Astrocyte (in vitro differentiated cells and primary cell): Measurements from ENCODE around the gene KRTAP2-2.

Experiments used
- EZH2 ChIP-seq: IDR thresholded peaks from 2 replicates; pipeline ENCODE4 v1.6.1; 2012; ENCODE audit warnings: mild to moderate bottlenecking, low read length, inconsistent platforms; ENCODE audit not compliant: insufficient read depth
- TF ChIP-seq, protein P1 (sequence below): IDR thresholded peaks from 2 replicates; pipeline ENCODE4 v1.5.1; 2011; ENCODE audit warnings: low read depth, mild to moderate bottlenecking, inconsistent platforms, low read length, moderate library complexity; ENCODE audit not compliant: insufficient read depth

DNA sequence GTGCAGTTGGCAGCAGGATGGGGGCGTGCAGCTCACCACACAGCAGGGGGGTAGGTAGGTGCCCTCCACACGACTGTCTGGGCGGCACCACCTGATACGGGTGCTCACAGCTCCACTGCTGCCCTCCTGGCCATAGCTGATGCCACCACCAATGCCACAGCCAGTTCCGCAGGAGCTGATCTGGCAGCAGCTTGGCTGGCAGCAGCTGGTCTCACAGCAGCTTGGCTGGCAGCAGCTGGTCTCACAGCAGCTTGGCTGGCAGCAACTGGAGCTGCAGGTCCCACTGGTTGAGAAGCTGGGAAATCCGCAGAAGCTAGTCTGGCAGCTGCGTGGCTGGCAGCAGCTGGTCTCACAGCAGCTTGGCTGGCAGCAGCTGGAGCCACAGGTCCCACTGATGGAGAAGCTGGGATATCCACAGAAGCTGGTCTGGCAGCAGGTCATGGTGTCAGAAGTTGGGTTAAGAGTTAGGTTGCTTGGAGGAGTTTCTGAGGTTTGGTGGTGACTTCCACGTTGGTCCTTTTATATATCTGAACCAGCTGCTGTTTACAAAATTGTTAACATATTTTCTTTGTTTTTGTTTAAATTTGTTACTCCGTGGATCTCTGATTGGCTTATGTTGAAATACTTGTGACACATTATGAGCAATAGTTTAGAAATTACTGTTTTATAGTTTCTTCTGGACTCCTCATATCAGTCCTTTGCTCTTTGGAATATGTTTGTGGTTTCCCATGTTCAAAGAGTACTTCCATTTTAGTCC, 28.1 kb downstream of the KRTAP2-2 start, which contains the start of gene KRTAP1-5:
- TF ChIP-seq, protein P1, sequence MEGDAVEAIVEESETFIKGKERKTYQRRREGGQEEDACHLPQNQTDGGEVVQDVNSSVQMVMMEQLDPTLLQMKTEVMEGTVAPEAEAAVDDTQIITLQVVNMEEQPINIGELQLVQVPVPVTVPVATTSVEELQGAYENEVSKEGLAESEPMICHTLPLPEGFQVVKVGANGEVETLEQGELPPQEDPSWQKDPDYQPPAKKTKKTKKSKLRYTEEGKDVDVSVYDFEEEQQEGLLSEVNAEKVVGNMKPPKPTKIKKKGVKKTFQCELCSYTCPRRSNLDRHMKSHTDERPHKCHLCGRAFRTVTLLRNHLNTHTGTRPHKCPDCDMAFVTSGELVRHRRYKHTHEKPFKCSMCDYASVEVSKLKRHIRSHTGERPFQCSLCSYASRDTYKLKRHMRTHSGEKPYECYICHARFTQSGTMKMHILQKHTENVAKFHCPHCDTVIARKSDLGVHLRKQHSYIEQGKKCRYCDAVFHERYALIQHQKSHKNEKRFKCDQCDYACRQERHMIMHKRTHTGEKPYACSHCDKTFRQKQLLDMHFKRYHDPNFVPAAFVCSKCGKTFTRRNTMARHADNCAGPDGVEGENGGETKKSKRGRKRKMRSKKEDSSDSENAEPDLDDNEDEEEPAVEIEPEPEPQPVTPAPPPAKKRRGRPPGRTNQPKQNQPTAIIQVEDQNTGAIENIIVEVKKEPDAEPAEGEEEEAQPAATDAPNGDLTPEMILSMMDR = no peak
- no peak for TF ChIP-seq EZH2
